ENCODE measurements around the gene BUD31.

BUD31 gene

GRCh38 chr7:99410635-99411034 is 1.9 kb downstream of the BUD31 start:
- no peak for ATAC-seq
- TF ChIP-seq CREB5 (CRISPR knock-in tag; IDR thresholded peaks at IDR 0.05; ENCODE audit: low read depth) (no peak), BACH2 (CRISPR knock-in tag; IDR thresholded peaks at IDR 0.05; ENCODE audit: borderline replicate concordance) (no peak), OSR1 (CRISPR knock-in tag; IDR thresholded peaks at IDR 0.05) (no peak), SNAI2 (CRISPR knock-in tag; IDR thresholded peaks at IDR 0.05) (no peak), POU6F1 (CRISPR knock-in tag; IDR thresholded peaks at IDR 0.05; ENCODE audit: borderline replicate concordance, low read depth) (no peak), ZNF8 (CRISPR knock-in tag; IDR thresholded peaks at IDR 0.05) (no peak), TSHZ2 (CRISPR knock-in tag; IDR thresholded peaks at IDR 0.05) (no peak), CSRNP3 (CRISPR knock-in tag; IDR thresholded peaks at IDR 0.05) (no peak), ZFP3 (CRISPR knock-in tag; IDR thresholded peaks at IDR 0.05) (no peak), ESRRG (CRISPR knock-in tag; IDR thresholded peaks at IDR 0.05) (no peak), RARB (CRISPR knock-in tag; IDR thresholded peaks at IDR 0.05) (no peak), CSDC2 (CRISPR knock-in tag; IDR thresholded peaks at IDR 0.05) (no peak)

- 0 out of 3 replicates have a peak, but pooled peaks have one; percentile 8 for ATAC-seq
These were observed 6.9 kb downstream of the BUD31 start for GRCh38 chr7:99415513-99416127.

- no peak for ATAC-seq
These were observed 9.5 kb downstream of the BUD31 start for GRCh38 chr7:99418260-99418659.

More at GRCh38 chr7:99418260-99418659, 9.5 kb downstream of the BUD31 start:
- TF ChIP-seq ZNF70 (CRISPR knock-in tag; IDR thresholded peaks at IDR 0.05) = no peak
- TF ChIP-seq RARB (CRISPR knock-in tag; IDR thresholded peaks at IDR 0.05) = no peak
- no peak for TF ChIP-seq ZFP3 (CRISPR knock-in tag; IDR thresholded peaks at IDR 0.05)
- no peak for TF ChIP-seq ZC3H10 (CRISPR knock-in tag; IDR thresholded peaks at IDR 0.05)
- no peak for TF ChIP-seq TOX (CRISPR knock-in tag; IDR thresholded peaks at IDR 0.05; ENCODE audit: borderline replicate concordance)
- TF ChIP-seq POU6F1 (CRISPR knock-in tag; IDR thresholded peaks at IDR 0.05; ENCODE audit: borderline replicate concordance, low read depth) = no peak
- TF ChIP-seq GLIS3 (CRISPR knock-in tag; IDR thresholded peaks at IDR 0.05) = no peak
- no peak for TF ChIP-seq ISL1 (CRISPR knock-in tag; IDR thresholded peaks at IDR 0.05)
- no peak for TF ChIP-seq CSDC2 (CRISPR knock-in tag; IDR thresholded peaks at IDR 0.05)
- TF ChIP-seq PPARA (CRISPR knock-in tag; IDR thresholded peaks at IDR 0.05; ENCODE audit: borderline replicate concordance) = no peak
- TF ChIP-seq PATZ1 (CRISPR knock-in tag; IDR thresholded peaks at IDR 0.05; ENCODE audit: borderline replicate concordance) = no peak
- no peak for TF ChIP-seq ARNTL (CRISPR knock-in tag; IDR thresholded peaks at IDR 0.05; ENCODE audit: borderline replicate concordance, low read depth)

Data from SK-N-SH treated with all-trans-retinoic acid at 6 μM for 48 hours (cell line).